H1 (cell line): ENCODE data around the gene YOD1. TPM values are rescaled to one million over a fixed set of nuclear protein-coding genes. Genes with fewer than 3 reads are reported as not detected.

Experiments used
- BCL11A ChIP-seq, 2 experiments: IDR thresholded peaks; one replicate each; pipeline ENCODE4 v1.6.1; 2011; ENCODE audit warnings: low read depth in 2 of 2, low read length in 2 of 2, mild to moderate bottlenecking in 2 of 2
- KDM5A ChIP-seq: fragments of 200-600 bp; IDR thresholded peaks from 2 replicates; pipeline ENCODE4 v1.7.1; 2012; ENCODE audit warnings: mild to moderate bottlenecking, low read length, inconsistent platforms, mixed read lengths
- RNF2 ChIP-seq: fragments of 200-900, 300-1000 bp; sonication (generic); IDR thresholded peaks from 2 replicates; pipeline ENCODE4 v1.7.1; 2016; ENCODE audit warnings: borderline replicate concordance, low read depth, mild to moderate bottlenecking, antibody characterized with exemption, low read length; ENCODE audit not compliant: poor library complexity, severe bottlenecking; ENCODE audit errors: missing control alignments
- polyA plus RNA-seq, 7 experiments: library from polyadenylated mRNA; depleted of rRNA in 3 of 7; stranded (reverse) in 5 of 7; unstranded in 2 of 7; fragments of >200 nt in 5 of 7; fragments of 200-250 nt in 2 of 7; gene quantifications; 1 replicate in 5 of 7; 2 replicates in 1 of 7; 4 replicates in 1 of 7; pipeline versions ENCODE4 v1.2.1 to v1.2.3, GENCODE V29; 2011 to 2013; ENCODE audit warnings: missing spikeins in 2 of 7, mixed read lengths in 2 of 7
- total RNA-seq: library from RNA; stranded (reverse); fragmentation: NEBNext Ultra II Directional; extraction: Animal tissue kit (Norgen Biotek cat#: 25700); gene quantifications from 2 replicates; pipeline ENCODE4 v1.2.1, GENCODE V29; 2021

YOD1 gene
- total and polyA plus RNA-seq, 2 of the 8 experiments (the other 6 are each of a cell fraction or from before 2014, with no cell fraction given), result 1.9 to 11.8 TPM

DNA sequence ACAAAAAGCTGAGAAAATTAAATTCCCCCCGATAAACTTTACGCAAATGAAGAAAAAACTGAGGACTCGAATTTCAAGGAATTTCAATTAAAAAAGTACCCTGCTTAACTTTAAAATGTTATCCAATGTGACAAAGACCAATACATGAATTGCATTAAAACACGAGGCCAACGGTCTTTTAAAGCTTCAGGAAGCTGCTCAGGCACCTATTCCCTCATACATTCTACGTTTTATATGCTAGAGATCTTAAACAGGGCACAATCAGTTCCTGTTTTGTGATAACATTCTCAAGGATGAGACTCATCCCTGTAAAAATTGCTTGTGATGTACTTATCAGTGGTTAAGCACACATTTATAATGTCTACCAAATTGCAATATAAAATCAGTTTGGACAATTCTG lies 3.0 kb downstream of the YOD1 start (continued):
- TF ChIP-seq KDM5A, result no peak
- no peak for TF ChIP-seq RNF2
- TF ChIP-seq BCL11A (IDR thresholded peaks at IDR 0.05; ENCODE audit: low read depth in 2 of 2, low read length in 2 of 2), result no peak
